Measurements from ENCODE around the gene KCNMA1. TPM values are rescaled to one million over a fixed set of nuclear protein-coding genes. Genes with fewer than 3 reads are reported as not detected.

The KCNMA1 gene
- total RNA-seq, 1 donor from 2014 or later = 5.4 TPM

GRCh38 chr10:77139252-77140160 lies 498.1 kb downstream of the KCNMA1 start:
- ATAC-seq = no peak

DNA sequence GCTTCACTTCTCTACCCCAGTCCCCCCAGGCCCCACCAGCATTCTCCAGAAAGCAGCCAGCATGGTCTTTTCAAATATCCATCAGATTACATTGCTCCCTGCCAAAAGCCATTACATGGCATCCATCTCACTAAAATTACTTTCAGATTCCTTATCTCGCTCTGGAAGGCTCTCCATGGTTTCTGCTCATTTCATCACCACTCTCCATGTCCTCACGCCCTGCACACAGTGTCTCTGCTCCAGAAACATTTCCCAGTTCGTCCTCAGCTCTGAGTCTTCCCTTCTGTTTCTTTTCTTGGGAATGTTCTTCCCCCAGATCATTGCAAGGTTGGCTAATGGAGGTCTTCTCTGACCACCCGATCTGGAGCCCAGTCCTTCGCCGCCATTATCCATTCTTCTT lies 499.1 kb downstream of the KCNMA1 start:
- no peak for ATAC-seq

- ATAC-seq = no peak
These were observed 502.1 kb downstream of the KCNMA1 start for GRCh38 chr10:77135555-77135954.

DNA sequence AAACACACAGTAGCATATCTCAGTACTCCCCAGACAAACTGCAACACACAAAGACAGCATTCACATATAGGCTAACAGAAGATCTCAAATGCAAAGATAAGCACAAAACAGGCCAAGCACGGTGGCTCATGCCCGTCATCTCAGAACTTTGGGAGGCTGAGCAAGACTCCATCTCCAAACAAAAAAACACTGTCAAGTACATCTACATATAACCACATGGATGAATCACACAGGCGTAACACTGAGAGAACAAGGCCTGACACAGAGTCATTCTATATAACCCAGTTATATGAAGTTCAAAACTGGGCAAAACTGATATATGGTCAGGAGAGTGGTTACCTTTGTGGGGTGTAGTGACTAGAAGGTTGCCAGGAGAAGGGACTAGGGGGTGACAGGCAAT lies 506.4 kb downstream of the KCNMA1 start:
- ATAC-seq = no peak

GRCh38 chr10:77127243-77127642 lies 510.4 kb downstream of the KCNMA1 start:
- ATAC-seq = no peak

- ATAC-seq = no peak
These were observed 512.4 kb downstream of the KCNMA1 start for GRCh38 chr10:77125231-77125630.

DNA sequence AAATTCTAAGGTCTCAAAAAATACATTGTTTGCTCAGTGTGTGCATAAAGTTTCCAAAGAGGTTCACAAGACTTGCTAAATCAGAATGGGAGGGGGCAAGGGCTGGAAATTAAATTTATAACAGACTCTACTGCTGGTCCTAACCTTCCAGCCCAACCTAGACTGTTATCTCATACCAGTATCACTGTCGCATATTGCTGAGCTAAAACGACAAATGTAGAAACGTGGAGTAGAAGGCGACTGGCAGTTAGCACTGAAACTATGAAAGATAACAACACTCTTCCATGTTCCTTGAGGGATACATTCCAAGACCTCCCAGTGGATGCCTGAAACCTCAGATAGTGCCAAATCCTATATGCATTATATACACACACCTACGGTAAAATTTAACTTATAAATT lies 514.3 kb downstream of the KCNMA1 start:
- no peak for ATAC-seq

- ATAC-seq = no peak
These were observed 515.8 kb downstream of the KCNMA1 start for GRCh38 chr10:77121829-77122228.

DNA sequence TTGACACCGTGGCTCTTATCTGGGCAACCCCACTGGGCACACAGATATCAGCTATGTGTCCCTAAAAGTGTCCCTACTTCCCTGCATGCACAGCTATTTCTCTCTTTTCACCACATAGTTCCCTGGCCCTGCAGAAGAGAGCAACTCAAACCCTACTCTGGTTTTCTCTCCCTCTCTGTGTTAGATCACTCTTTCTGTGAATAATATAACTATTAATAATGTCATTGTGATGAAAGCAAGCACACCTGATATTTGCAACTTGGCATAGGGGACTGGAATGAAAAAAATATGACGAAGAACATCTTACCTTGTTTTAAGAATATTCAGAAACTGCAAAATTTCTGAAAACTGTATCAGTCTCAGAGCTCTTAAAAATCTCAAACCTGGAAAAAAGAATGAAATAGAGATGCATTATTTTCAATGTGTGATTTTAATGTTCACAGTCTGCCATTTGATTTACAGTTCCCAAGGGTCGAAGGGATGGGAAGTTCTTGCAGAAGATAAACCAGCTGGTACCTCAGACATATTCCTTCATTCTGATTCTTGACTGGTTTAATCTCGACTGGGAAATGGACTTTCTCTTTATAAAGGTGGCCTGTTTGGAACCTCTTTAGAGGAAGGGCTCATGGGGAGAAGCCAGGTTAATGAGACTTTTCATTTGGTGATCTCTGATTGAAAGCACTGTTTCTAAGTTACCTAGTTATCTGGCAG lies 516.8 kb downstream of the KCNMA1 start:
- no peak for ATAC-seq

- ATAC-seq = no peak
These were observed 517.6 kb downstream of the KCNMA1 start for GRCh38 chr10:77120012-77120411.

GRCh38 chr10:77118603-77119282 lies 518.9 kb downstream of the KCNMA1 start:
- ATAC-seq = no peak

DNA sequence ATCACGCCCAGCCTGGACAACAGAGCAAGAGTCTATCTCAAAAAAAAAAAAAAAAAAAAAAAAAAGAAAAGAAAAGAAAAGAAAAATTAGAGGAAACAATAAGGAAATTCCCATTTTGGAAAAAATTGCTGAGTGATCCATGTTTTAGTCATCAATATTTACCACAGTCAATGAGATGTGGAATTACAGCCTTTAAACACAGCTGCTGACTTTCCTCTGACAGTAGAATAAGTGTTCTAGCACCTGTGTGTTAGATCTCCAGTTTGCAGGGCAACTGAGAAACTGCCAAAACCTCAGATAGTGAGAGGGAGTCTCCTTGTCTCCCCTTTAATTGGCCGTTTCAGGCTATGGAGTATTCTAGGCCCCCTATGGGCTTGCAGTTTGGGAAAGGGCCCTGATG lies 520.1 kb downstream of the KCNMA1 start:
- no peak for ATAC-seq

DNA sequence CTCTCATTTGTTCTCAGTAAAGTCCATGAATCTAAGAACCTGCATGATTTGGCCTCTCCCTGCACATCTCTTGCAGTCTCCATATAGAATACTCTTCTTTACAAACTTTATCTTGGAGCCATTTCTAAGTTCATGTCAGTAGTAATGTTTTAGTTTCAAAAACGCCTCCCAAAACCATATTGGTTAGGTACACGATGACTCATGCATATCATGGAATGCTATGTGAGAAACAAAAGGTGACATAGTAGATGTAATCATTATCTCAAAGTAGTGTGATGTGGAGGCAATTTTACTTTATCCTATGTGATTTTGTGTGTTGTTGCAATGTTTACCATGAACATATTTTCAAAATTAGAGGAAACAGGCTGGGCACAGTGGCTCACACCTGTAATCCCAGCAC lies 520.7 kb downstream of the KCNMA1 start:
- ATAC-seq = no peak

DNA sequence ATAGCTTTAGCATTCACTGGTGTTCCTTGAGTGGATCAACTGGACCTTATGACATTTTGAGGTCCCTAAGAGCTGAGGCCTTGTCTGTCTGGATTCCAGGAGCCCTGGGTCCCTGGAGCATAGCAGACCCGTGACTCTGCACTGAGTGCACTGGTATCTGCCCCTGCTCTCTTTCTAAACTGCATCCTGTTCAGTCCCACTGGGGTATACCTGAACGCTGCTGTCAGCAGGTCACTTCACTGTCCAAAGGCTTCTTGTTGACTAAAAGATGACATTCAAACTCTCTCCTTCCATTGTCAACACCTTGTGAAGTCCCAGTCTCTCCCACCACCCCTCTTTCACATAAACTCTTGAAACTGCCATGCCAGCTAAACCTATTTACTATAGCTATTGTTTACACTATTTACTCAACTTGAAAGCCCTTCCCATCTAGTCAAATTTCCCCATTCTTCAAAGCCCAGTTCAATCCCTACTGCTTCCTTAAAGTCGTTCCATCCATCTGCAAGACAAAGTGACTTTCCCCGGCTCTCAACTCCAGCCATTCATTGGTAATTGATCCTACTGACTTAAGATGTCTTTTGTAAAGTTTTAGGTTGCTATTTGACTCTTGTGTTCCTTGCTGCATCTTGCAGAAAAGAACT lies 523.3 kb downstream of the KCNMA1 start:
- no peak for ATAC-seq

DNA sequence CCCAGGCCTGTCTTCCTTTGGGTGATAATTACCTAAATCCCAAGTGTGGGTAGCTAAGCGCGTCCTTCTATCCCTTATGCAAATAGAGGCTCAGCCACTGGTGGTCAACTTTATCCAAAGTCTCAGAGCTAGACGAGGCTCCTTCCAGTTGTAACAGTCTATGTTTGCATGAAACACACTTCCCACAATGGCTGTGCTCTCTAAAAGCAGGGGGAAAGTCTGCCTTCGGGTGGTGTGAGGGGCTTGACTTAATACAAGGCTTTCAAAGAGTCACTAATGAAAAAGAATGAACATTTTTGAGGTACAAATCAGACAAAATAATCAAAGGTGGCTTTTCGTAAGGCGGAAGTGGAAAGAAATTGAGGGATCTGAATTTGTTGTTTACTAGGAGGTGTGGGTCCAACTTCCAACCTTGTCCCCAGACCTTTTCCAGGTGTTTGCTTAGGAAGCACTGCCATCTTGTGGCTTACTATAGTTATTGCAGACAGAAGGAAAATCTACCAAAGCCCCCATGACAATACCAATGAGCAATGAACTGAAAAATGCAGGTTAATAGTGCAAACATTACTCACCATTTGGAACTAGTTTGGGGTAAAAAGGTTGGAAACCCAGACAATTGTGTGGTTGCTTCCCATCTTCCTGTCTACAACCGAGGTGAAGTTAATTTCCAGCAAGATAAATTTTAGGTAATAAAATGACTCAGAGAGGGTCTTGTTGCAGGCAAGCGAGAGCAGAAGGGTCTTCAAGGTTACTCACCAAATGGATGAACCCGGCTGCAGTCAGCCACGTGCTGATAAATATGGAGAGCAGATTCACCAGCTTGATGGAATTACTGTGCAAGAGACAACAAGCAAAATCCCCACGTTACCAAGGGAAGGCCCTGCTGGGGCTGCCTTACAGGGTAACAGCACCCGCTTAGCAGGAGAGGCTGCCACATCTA lies 525.7 kb downstream of the KCNMA1 start:
- peak; percentile 48 for ATAC-seq

DNA sequence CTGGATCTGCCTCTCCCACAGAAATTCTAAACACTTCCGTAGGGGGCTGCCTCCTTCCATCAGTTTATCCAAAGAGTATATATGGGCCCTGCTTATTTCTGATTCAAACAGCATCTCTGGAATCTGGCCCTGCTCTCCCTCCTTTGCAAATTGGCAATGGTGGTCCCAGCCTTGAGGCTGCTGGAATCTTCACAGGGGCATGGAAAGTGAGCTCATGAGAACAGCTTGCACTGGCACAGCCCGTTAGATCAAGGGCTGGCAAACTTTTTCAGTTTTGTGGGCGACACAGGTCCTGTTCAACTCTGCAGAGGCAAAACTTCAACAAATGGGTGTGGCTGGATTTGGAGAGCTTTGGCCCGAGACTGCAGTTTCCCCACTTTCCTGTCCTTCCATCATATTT lies 526.9 kb downstream of the KCNMA1 start:
- ATAC-seq = no peak

DNA sequence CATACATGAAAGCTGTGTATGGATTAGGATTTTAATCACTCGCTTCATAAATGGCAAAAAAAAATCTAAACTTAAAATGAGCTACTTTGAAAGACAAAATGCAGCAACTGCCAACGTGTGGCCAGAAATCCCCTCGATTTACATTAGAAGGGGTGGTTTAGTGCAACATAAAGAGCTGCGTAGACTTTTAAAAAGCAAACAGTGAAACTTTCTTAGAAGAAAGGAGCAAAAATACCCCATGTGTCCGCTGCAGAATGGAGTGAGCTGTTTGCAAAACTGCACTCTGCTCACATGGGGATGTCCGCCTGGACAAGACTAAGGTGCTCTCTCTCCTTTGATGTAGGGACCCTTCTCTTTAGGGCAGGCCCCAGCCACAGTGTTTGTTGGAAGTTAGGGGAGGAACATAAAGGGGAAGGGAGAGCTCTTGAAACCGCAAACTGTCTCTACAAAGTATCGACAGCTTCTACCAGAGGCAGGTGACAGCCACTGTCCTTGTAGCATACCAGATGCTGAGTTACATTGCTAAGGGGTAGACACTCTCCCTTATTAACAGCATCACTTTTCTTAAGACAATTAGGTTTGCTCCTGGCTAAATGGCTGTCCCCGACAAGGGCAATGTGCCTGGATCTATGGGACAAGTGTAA lies 528.1 kb downstream of the KCNMA1 start:
- no peak for ATAC-seq

- no peak for ATAC-seq
These were observed 530.9 kb downstream of the KCNMA1 start for GRCh38 chr10:77106676-77107075.

GRCh38 chr10:77105761-77106221 lies 531.8 kb downstream of the KCNMA1 start:
- no peak for ATAC-seq

DNA sequence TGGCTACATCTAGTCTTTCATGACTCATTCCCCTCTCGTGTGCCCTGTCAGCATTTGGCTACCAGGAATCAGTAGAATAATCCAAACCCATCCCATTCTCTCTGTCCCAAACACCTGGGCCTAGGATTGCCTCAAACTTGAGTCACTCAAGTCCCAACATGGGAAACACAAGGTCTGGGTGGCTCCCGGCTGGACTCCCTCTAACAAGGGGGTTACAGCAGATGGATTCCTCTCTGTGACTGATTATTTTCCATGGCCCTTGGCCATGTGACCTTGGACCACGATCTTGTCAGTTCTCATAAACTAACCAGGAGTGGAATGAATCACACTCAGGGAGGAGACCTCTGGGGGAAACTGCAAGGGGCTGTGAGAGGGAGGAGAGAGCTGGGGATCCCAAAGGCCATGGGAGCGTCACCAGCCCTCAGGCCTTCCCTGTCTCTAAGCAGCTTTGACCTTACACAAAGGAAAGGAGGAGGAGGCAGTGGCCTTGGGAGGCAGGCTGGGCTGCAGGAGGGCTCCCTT lies 533.1 kb downstream of the KCNMA1 start:
- ATAC-seq = peak; percentile 51

DNA sequence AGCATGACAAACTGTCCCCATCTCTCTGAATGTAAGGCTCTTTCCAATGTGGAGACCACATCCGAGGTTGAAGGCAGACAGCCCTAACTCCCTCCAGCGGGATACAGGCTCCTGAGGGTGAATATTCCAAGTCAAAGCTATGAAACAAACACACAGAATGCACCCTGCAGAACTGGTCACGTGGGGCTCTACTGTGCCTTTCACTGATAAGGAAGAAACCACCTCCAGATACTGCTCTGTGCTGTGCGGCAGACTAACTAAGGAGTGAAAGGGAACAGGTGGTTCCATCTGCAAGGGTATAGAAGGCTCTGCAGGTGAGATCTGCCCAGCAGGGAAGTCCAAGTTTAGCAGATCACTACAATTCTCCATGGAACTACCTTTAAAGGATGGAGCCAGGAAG lies 534.4 kb downstream of the KCNMA1 start:
- ATAC-seq = no peak
